Measurements from ENCODE around the gene SLC9A8. TPM values are rescaled to one million over a fixed set of nuclear protein-coding genes. Genes with fewer than 3 reads are reported as not detected.

SLC9A8 gene
- total and polyA plus RNA-seq, 9 of the 15 experiments (the other 6 are each of a cell fraction or from before 2014, with no cell fraction given), result 0.56 to 9.7 (median 5.0) TPM

- POLR2A ChIA-PET, result interaction anchor here (0.5 to 4.5 kb wide), 8 partner anchors 7 to 241 kb away, joined by 3 to 30 read pairs (median 3); no protein-coding TSS in a partner anchor
- Histone ChIP-seq H3K9ac (ENCODE audit: insufficient read depth in 1 of 2, low read depth in 2 of 2, low read length in 2 of 2) (peak overlapping the region; percentile 74 to 91; a peak in 2 of 4 replicates), H3K4me2 (ENCODE audit: insufficient read depth, low read length) (peak overlapping the region; percentile 95; the same call in 1 of the 2 replicates), H3K4me3 (peak overlapping the region; percentile 95; the same call in 1 of the 2 replicates), H3K36me3 (ENCODE audit: control insufficient read depth, insufficient read depth, low read length) (peaks cover 47% of the 10 kb centered on the region), H3K27me3 (ENCODE audit: control insufficient read depth in 2 of 2, insufficient read depth in 2 of 2, low read length in 2 of 2) (no peaks in the 10 kb centered on the region), H3K4me1 (replicated peaks in 1 of 2; ENCODE audit: control insufficient read depth in 2 of 2, insufficient read depth in 2 of 2, low read length in 2 of 2) (peaks cover 22 to 30% of the 10 kb centered on the region in 2 experiments), H2AFZ (ENCODE audit: low read depth, low read length) (no peak overlapping the region), H3K9me1 (ENCODE audit: control insufficient read depth, insufficient read depth, low read length) (peaks cover 5% of the 10 kb centered on the region), H3K9me3 (replicated peaks; ENCODE audit: control insufficient read depth, insufficient read depth, low read depth, low read length) (no peaks in the 10 kb centered on the region), H3K79me2 (ENCODE audit: control insufficient read depth, insufficient read depth, low read length) (peaks cover 72% of the 10 kb centered on the region), H3K27ac (ENCODE audit: extremely low read depth, low read depth, low read length) (no peak overlapping the region; the same call in 1 of the 3 replicates), H4K20me1 (replicated peaks; ENCODE audit: control insufficient read depth, insufficient read depth, low read length) (peaks cover 25% of the 10 kb centered on the region; the same call in 1 of the 2 replicates)
- no peak for DNase-seq (ENCODE audit: extremely low read depth in 1 of 4, low spot score in 3 of 4)
- FAIRE-seq, result peak; percentile 29
- in situ Hi-C loops (cut with MboI) (no loop called here), intact Hi-C loops (cut with micrococcal nuclease) (no loop called here)
- no TSS peak for BruUV-seq (replicated peaks)
- ATAC-seq, result no peak
- CTCF ChIA-PET (ENCODE audit: low intra/inter-chr PET ratio), result no interaction called here
- WGBS (ENCODE audit: insufficient coverage, low coverage, missing lambda C conversion rate), result 68% methylated on average over 12 of the region's 12 CpGs
- TF ChIP-seq RAD51 (IDR thresholded peaks at IDR 0.05; ENCODE audit: borderline replicate concordance, low read depth) (peak; percentile 32; the same call in 1 of the 2 replicates), ZNF224 (CRISPR knock-in tag; IDR thresholded peaks at IDR 0.05) (no peak), ZNF212 (CRISPR knock-in tag; IDR thresholded peaks at IDR 0.05) (no peak), BRD9 (IDR thresholded peaks at IDR 0.05; ENCODE audit: low read depth, partially characterized antibody) (no peak), ZNF445 (CRISPR knock-in tag; IDR thresholded peaks at IDR 0.05; ENCODE audit: low read depth) (no peak), HMG20A (CRISPR knock-in tag; conservative IDR thresholded peaks at IDR 0.05) (no peak), ZNF398 (CRISPR knock-in tag; IDR thresholded peaks at IDR 0.05) (no peak), POLR3A (IDR thresholded peaks at IDR 0.05; ENCODE audit: borderline replicate concordance, extremely low read depth, insufficient read depth, insufficient read length) (no peak), GTF2E2 (tag; IDR thresholded peaks at IDR 0.05) (no peak)
- TF ChIP-seq, protein P1, sequence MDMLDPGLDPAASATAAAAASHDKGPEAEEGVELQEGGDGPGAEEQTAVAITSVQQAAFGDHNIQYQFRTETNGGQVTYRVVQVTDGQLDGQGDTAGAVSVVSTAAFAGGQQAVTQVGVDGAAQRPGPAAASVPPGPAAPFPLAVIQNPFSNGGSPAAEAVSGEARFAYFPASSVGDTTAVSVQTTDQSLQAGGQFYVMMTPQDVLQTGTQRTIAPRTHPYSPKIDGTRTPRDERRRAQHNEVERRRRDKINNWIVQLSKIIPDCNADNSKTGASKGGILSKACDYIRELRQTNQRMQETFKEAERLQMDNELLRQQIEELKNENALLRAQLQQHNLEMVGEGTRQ (CRISPR knock-in tag; IDR thresholded peaks at IDR 0.05), result peak; percentile 72
Observed at GRCh38 chr20:49938173-49939163, 125.8 kb downstream of the SLC9A8 start.

All from K562 (cell line).